HG02571 (cell line): ENCODE results near the gene ITPR1.

Source experiments
- ATAC-seq: cut with Tn5 transposase; IDR thresholded peaks from one replicate; pipeline ENCODE4 v1.9.1; 2021; ENCODE audit warnings: mild to moderate bottlenecking, moderate library complexity; ENCODE audit not compliant: unreplicated experiment

The ITPR1 gene

DNA sequence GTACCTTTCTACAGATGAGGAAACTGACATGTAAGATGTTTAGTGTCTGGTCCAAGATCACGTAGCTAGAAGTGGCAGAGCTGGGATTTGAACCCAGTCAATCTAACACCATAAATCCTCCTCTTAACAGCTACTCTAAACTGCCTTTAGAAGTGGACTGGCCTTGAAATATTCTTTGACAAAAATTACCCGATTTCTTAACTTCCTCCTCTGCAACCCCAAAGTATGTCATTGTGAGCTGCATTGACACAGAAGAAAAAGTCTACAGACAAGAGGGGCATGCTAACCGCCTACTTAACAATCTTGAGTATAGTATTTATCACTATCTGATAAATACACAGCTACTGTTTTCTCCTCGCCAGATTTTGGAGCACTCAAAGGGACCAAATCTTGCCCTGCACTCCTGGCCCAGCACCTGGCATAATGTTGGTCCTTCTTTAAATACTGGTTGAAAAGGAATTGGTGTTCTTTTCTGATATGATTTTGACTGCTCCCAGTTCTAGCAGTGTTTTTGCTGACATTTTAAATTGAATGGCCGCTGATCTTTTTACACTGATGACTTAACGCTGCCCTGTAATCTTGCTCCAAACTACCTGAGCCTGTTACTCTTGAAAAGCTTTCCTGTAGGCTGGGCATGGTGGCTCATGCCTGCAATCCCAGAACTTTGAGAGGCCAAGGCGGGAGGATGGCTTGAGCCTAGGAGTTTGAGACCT is 36.9 kb downstream of the ITPR1 start:
- ATAC-seq, result no peak

DNA sequence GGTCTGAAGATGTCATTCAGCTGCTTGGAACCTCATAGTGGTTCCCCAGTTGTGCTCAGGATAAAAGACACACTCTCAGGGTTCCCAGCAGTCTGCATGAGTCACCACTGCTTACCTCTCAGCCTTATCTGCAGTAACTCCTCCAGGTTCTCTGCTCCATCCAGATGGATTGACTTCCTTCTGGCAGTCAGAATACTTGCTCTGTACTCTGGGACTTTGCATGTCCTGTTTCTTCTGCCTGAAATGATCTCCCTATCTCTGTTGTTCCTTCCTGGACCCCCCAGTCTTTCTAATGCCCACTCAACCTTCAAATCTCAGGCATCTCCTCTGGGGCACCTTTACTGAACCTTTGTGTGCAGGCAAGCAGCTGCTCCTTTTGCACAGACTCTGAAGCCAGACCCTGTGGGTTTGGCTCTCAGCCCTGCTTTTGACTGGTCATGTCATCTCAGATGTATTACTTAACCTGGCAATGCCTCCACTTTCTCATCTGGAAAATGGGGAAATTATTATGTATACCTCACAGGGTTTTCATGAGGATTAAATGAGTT is 38.4 kb downstream of the ITPR1 start:
- ATAC-seq, result no peak

DNA sequence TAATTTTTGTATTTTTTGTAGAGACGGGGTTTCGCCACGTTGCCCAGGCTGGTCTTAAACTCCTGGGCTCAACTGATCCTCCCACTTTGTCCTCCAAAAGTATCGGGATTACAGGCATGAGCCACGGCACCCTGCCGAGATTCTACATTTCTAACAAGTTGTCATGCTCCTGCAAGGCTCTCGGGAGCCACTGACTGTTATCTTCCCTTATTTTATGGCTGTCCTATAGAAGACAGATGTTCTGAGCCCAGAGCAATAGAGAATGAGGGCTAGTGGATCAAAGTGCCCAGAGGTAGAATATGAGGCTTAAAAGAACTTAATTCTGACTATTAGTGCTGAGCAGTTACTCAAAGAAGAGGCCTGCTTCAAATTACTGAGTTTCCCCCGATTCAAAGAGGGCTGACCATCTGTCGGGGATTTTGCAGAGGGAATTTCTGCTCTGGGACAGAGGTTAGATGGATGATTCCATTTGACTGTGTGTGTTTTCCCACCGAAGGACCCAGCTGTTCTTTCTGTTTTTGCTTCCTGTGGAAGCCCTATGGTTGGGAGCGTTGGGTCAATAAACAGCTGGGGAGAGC is 39.5 kb downstream of the ITPR1 start:
- no peak for ATAC-seq

DNA sequence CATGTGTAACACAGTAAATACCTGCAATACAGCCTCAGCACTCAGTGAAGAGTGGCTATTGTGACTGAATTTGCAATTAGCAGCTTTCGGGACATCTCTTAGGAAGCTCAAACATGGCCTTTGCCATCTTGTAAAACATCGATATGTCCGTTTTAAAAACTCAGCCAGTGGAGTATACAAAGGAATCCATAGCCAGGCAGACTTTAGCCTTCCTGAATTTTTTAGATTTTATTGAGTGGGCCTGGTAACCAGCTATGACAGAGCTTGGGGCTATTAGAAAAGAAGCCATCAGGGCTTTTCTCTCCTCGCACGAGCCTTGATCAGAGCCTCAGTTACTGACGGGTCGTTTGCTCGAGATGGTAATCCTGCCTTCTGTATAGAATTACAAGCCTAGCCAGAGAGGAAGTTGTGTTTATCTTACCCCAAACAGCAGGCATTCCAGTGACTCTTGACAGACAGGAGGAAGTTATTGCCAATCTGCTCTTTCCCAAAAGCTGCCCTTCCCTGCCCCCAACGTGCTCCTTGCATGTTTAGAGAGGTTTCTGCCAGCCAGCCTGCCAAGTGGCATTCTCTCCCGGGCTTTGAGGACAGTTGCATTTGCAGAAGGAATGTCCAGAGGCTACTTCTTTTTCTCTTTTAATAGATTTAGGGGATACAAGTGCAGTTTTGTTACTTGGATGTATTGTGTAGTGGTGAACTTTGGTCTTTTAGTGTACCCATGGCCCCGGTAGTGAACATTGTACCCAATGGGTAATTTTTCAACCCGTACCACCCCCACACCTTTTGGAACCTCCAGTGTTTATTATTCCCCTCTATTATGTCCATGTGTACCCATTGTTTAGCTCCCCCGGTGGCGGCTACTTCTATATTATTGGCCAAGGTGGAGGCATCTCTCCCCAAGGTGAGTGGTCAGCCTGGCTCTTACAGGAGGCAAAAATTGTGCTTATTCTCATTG is 40.6 kb downstream of the ITPR1 start:
- ATAC-seq, result no peak

DNA sequence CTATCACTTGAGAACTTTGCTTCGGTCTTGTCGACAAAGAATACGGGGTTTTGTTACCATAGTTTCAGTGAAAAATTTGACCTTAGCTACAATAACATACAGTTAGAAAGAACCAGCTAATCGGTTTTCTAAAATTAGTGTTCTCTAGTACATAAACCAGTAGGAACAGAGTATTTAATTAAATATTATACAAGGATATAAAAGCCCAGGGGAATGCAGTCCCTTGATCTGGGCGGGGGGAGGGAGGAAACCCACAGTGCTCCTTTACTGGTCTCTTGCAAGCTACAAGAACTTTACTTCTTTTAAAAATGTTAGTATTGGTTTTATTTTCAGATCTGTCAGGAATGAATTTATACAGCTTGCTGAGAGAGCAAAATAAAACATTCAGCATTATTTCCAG is 41.8 kb downstream of the ITPR1 start:
- ATAC-seq, result no peak

DNA sequence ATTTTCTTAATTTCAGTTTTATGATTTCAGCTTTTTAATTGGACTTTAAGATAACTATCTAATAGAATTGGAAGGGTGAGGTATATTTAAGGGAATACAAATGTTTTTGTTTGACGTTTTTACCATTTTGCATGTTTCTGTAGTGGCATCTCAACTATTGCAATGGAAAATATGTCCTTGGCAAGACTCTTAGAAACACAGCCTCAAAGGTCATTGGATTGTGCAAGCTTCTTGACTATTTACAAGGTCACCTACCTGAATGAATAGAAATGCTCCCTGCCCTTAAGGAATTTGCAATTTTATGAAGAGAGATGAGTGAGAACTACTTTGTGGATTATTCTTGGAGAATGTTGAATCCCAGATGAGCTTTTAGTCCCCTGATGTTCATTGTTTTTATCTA is 43.1 kb downstream of the ITPR1 start:
- ATAC-seq, result no peak

DNA sequence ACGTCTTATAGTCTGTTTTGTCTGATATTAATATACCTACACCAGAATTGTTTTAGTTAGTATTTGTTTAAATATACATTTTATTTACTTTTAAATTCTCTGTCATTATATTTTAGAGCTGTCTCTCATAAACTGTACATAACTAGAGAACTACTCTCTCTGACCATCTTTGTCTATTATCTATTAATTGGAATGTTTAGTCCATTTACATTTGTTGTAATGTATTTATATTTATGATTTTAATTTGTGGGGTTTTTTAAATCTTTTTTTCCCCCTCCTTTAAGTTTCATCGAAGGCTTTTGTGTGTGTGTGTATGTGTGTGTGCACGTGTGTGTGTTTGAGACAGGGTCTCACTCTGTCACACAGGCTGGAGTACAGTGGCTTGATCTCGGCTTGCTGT is 47.1 kb downstream of the ITPR1 start:
- ATAC-seq, result no peak

DNA sequence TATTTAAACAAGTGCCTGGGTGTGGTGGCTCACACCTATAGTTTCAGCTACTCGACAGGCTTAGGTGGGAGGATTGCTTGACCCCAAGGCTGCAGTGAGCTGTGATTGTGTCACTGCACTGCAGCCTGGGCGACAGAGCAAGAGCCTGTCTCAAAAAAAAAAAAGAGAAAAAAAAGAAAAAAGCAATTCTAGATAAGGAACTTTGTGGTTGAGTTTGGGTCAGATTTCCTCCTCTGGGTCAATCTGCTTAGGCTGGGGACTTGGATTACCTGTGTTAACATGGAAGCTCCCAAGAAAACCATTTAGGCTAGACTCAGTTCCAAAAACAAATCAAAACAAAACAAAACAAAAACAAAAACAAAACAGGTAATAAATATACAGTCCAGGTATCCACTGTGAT is 50.0 kb downstream of the ITPR1 start:
- no peak for ATAC-seq

DNA sequence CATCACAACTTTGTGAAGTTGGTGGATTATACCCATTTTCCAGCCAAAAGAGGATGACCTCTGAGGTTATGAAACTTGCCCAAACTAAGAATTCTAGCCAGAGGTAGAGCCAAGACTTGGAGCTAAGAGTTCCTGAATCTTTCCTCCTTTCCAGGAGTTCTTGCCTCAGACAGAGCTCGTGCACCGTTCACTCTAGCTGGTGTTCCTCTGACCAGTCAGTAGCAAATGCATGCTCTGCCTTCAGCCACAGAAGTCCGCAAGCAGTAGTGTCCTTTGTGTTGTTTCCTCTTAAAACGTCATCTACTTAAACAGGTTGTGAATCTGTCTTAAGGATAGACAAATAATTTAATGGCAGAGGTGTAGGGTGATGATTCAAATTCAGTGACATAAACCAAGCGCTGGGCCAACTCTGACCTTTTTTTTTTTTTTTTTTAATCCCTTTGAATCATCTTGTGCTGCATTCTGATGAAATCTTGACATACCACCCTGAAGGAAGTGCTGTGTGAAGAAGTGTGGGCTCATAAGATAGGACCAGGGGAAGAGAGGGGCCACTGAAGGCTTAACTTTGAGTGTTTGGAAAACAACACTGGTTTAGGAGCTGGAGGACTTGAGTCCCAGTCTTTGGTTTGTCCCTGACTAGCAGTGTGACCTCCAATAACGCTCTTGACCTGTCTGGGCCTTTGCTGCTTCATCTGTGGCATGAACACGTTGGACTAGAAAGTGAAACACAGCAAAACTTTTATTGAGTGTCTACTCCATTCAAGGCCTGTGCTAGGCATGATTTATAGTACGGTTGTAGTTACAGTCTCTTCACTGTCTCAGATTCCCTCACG is 53.4 kb downstream of the ITPR1 start:
- ATAC-seq, result no peak

DNA sequence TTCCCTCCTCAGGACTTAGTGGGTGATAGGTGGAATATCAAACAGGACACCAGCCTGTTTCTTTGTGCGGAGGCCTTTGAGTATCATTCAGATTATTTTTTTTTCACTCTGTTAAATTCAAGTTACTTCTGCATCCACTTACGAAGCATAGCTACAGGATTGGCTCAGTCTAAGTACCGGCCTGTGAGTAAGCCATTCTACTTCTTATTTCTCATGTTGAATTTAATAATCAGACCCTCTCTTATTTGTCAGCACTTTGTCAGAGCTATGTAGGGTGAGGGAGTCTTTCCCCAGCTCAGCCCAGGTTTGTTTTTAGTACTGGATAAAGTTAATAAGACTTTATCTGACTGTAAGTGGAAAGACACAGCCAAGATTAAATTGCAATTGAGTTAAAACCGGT is 54.7 kb downstream of the ITPR1 start:
- ATAC-seq, result no peak

DNA sequence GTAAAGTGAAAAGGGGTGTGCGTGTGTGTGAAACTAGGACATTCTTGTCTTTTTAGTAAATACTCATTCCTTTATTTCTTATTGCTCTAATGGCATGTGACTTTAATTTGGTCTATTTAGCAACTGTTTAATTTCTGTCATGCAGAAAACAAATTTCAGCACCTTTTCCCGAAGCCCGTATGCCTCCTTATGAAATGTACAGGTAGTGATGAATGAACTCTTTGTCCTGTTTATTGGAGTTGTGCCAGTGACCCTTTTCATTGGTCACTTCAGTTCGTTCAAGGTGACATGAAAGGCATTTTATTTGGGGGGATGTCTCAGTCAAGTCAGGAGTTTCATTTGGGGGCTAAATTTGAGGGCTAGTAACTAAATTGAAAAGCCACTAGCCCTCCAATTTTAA is 55.2 kb downstream of the ITPR1 start:
- no peak for ATAC-seq

DNA sequence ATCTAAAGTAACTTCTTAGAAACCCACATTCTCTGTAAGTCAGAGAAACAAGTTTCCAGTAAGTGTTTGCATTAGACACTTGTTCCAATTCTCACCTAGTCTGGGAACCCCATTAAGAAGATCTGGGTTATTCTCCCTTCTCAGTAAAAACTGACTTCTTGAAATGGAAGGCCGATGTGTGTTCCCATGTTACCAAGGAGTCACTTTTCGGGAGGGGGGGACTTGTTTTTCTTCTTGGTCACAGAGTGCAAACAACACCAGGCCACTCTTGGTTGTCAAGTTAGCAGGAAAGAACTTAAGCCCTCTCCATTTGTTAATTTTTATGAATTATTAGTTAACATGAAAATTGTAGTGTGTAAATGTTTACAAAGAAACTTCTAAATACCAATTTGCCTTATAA is 55.6 kb downstream of the ITPR1 start:
- no peak for ATAC-seq

DNA sequence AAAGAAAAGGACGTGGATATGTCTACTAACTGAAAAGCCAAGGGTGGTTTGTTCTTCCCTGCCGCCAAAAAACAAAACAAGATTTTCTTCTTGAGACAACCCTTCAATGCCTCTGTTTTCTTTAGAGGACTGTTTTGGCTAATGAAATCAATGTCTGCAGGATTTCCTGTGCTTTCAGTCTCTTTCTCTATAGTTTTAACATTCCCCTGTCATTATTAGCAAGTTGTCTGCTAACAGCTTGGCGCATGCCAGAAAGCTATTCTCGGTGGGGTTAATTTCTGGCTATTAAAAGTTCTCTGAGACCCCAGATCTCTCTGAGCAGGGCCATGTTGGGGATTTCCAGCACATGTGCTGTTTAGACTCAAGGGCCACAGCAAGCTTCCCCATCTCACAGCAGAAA is 56.7 kb downstream of the ITPR1 start:
- ATAC-seq, result no peak

DNA sequence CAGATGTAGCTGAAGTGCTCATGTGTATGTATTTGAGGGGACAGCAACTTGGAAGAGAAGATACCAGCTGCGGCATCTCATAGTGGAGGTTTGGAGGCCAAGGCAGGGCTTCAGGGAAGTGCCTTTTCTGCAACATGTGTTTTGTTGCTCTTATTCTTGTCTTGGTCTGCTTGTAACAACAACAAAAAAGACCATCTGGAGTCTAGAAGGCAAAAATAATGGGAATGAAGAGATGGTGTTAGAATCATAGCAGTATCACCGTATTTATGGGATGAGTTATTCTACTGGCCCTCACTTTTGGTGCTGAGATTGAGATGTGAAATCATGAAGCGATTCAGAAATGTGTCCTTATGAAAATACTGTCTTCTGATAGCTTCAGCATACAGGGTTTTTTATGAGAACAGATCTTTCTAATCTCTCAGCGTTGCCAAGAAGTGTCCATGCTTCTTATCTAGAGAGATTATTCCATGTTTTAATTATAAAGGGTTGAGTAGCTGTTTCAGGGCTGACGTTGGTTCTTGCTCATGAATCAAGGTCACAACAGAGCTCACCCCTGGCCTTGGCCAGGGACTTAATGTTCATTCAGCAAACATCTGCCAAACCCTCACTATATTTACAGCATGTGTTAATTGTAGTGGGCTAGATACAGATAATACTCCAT is 58.0 kb downstream of the ITPR1 start:
- no peak for ATAC-seq

DNA sequence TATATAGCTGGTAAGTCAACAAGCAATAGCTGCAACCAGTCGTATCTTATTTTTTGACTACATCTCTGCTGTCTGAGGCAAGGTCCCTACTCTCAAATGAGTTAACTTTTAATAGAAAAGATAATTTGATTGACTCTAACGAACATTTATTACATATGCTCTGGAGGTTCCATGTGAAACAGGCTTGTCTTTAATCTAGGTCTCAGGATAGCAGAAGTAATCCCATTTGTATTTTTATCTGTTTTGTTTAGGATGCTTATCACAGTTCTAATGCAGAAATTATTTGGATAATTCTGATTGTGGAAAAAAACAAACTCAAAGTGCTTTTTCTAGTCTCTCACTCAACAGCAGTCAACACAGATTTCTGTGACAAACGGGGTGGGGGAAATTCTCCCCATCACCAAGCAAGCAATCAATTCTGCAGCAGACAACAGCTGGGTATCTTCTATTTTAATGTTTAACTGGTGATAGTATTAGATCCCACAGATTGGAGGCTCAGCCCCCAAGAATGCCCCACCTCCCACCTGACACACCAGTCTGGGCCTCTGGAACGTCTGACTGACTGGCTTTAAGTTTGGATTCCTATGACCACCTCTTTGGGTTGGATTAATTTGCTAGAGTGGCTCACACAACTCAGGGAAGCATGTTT is 58.8 kb downstream of the ITPR1 start:
- no peak for ATAC-seq

DNA sequence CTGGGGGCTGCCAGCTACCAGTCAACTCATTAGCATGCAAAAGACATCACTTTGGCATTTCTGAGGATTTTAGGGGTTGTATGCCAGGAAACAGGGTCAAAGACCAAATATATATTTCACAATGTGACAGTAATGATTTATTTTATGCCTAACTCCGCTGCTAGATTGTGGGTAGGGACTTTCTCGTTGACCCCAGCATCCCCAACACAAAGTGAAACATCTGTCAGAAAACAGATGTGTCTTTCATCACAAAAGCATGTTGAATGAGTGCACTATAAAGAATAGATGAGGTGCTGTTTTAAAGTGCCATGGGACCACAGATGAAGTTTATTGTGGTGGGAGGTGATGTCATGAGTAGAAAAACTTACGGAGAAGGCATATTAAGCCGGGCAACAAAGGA is 59.7 kb downstream of the ITPR1 start:
- ATAC-seq, result no peak

DNA sequence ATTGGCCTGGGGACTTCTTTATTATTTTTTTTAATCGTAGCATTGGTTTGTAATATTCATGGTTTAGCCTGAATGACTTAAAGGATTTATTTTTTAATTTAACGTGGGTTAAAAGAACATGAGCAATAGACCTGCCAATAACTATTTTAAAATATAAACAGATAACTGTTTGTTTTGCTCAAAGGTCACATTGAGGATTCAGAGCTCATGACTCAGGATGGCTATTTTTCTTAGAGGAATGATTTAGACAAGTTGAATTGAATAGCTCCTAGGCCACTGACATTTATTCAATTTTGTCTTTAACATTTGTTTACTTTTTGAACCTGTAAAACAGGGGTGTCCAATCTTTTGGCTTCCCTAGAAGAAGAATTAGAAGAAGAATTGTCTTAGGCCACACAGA is 68.5 kb downstream of the ITPR1 start:
- no peak for ATAC-seq

DNA sequence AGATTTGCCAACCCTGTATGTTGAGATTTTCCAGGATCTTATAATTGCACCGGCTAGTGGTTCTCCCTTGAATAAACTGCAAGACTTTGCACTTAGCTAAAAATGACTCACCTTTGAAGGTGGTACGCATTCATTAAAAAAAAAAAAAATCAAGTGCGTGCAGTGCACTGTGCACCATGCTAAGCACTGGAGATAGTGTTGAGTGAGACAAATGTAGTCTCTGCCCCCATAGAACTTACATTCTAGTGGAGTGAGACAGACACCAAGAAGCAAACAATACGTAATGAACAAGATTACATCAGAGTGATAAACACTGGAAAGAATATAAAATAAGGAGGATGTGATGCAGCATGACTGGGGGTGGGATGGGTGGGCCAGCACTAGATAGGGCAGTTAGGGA is 69.4 kb downstream of the ITPR1 start:
- no peak for ATAC-seq

DNA sequence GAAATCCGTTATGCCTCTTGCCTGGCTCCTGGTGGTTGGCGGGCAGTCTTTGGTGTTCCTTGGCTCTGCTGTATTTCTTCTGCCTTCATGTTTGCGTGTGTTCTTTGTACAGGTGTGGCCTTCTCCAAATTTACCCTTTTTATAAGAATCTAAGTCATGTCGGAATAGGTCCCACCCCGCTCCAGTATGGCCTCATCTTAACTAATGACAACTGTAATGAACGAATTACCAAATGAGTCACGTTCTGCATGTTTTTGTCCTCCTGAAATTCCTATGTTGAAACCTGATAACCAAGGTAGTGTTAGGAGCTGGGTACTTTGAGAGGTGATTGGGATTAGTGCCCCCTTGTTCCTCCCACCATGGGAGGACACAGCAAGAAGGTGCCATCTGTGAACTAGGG is 71.1 kb downstream of the ITPR1 start:
- no peak for ATAC-seq
